ENCODE results near the gene AADACL4.
"Not testable (repeated sequence)": the region's sequence is repeated elsewhere in the genome, so short reads cannot be mapped to it uniquely, and the experiment has no call there.

AADACL4 gene

GRCh38 chr1:12674358-12674757 is 30.5 kb downstream of the AADACL4 start:
- TF ChIP-seq CTCF (conservative IDR thresholded peaks at IDR 0.05; ENCODE audit: low read depth, low read length) = no peak
- no peak overlapping the region for H3K4me3 ChIP-seq (ENCODE audit: low read length)
- no peak for DNase-seq (ENCODE audit: low read depth)

DNA sequence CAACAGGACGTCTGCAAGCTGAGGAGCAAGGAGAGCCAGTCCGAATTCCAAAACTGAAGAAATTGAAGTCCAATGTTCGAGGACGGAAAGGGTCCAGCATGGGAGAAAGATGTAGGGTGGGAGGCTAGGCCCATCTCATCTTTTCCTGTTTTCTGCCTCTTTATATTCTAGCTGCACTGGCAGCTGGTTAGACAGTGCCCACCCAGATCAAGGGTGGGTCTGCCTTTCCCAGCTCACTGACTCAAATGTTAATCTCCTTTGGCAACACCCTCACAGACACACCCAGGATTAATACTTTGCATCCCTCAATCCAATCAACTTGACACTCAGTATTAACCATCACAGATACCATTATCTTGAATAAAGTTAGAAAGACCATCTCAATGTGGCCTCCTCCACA is 32.2 kb downstream of the AADACL4 start:
- not testable (repeated sequence) for DNase-seq (ENCODE audit: low read depth); H3K4me3 ChIP-seq (ENCODE audit: low read length)

- no peak overlapping the region for H3K4me3 ChIP-seq (ENCODE audit: low read length)
- no peak for TF ChIP-seq CTCF (conservative IDR thresholded peaks at IDR 0.05; ENCODE audit: low read depth, low read length)
- DNase-seq (ENCODE audit: low read depth) = no peak
Measured at GRCh38 chr1:12677565-12677964, 33.7 kb downstream of the AADACL4 start.

DNA sequence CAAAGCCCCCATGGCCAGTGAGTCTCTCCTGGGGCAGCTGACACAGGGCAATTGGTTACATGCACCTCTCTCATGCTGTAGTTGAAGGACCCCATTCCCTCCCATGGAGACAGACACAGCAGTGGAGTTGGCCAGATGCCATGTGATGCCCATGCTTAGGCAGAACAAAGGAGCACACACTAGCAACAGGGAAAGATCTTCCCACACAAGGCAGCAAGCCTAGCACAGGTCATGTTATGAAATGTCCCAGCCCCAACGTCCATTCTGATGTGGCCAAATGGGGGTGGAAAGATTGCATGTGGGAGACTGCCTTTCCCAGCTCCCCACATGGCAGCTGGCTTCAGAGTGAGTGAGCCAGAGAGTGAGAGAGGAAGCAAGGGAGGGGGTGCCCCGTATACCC is 34.5 kb downstream of the AADACL4 start:
- TF ChIP-seq CTCF (conservative IDR thresholded peaks at IDR 0.05; ENCODE audit: low read depth, low read length) = no peak
- no peak overlapping the region for H3K4me3 ChIP-seq (ENCODE audit: low read length)
- no peak for DNase-seq (ENCODE audit: low read depth)

DNA sequence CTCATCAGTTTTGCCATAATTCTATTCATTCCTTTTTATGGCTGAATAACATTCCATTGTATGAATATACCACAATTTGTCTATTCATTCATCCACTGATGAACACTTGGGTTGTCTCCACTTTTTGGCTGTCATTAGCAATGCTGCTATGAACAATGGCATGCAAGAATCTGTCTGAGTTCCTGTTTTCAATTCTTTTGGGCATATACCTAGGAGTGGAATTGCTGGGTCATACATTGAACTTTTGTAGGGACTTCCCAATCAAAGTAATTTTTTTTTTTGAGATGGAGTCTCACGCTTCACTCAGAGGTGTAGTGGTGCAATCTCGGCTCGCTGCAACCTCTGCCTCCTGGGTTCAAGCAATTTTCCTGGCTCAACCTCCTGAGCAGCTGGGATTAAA is 34.9 kb downstream of the AADACL4 start:
- no peak for DNase-seq (ENCODE audit: low read depth)
- H3K4me3 ChIP-seq (ENCODE audit: low read length) = no peak overlapping the region
- TF ChIP-seq CTCF (conservative IDR thresholded peaks at IDR 0.05; ENCODE audit: low read depth, low read length) = no peak

DNA sequence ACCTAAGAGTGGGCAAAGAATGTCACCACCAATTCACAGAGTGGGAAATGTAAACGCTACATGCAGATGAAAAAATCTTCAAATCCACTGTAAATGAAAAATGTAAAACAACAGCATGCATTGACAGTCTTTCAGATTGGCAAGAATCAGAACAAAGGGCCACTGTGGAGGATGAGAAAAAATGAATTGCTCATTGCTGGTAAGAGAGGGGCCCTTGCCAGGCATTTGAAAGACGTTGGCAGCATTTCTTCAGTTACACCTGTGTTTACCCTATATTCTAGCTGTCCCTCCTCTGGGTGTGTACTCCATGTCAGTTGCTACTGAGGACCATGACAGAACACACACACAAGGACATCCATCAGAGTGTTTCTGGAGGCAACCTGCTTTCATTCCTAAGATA is 46.3 kb downstream of the AADACL4 start:
- no peak overlapping the region for H3K4me3 ChIP-seq (ENCODE audit: low read length)
- no peak for DNase-seq (ENCODE audit: low read depth)
- no peak for TF ChIP-seq CTCF (conservative IDR thresholded peaks at IDR 0.05; ENCODE audit: low read depth, low read length)

DNA sequence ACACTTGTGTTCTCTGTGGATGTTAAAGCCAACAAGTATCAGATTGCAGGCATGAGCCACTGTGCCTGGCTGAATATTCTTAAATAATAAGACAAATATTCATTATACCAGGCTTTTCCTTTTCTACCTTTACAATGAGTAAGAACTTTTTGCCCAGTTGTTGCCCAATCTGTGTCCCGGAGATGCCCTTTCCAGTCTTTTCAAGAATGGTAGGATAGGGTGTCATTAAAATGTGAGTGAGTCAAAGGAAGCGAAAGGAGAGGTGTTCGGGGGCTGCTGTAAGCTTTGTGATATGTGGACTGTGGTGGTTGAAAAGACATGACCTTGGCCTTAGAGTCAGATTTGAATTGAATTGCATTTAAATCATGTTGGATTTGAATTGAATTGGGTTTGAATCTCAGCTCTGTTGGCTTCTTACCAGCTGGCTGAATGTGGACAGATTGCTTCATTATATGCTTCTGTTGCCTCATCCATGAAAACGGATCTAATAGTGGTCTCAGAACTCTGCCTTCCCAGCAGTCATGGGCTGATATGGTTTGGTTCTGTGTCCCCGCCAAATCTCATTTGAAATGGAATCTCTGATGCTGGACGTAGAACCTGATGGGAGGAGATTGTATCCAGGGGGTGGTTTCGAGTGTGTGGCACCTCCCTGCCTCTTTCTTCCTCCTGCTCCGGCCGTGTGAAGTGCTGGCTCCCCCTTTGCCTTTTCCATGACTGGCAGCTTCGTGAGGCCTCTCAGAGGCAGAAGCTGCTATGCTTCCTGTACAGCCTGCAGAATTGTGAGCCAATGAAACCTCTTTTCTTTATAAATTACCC is 49.3 kb downstream of the AADACL4 start:
- TF ChIP-seq CTCF (conservative IDR thresholded peaks at IDR 0.05; ENCODE audit: low read depth, low read length) = no peak
- DNase-seq (ENCODE audit: low read depth) = no peak
- H3K4me3 ChIP-seq (ENCODE audit: low read length) = no peak overlapping the region
